Ramos (cell line): ENCODE measurements around the gene RNASE2.
"Not testable (repeated sequence)": the region's sequence is repeated elsewhere in the genome, so short reads cannot be mapped to it uniquely, and the experiment has no call there.

Source experiments
- in situ Hi-C: fragments of 300-500 bp; cut with MboI; formaldehyde crosslinking; loops from one replicate; pipeline ENCODE4 v1.14.3; 2022; ENCODE audit warnings: low sequenced_read_pairs; ENCODE audit not compliant: unreplicated experiment

The RNASE2 gene

DNA sequence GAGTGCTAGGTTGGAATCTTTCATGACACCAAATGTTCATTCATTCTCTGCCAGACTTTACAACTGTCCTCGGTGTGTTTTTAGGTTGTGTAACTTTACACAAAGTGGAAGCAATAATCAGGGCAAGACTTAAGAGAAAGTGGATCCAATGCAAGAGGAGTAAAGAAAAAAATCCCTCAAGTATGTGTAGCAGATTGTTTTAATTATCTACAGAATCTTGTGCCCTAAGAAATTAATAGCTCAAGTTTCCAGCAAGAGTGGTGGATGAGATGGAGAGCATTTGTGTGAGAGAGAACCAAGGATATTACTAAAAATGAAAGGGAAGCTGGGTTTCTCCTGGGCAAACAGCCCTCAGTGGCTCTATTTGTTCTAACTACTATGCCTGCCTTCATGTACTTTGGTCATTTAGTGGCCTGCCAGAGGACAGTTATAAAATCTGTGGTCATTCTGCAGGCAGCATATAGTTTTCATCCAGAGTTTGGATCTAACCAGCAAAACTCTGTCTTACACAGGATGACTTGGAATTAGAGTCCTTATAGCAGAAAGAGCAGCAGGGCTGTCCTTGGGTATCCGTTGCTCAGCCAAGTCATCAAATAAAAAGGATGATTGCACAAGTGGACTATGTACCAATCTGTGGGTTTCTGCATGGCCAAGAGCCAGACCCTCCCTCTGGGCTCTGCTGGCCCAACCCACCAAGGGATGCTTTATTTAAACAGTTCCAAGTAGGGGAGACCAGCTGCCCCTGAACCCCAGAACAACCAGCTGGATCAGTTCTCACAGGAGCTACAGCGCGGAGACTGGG lies at the start of gene RNASE2:
TSS of gene RNASE2 (plus strand) at position 752 of the 802 bp plus-strand sequence. CDS start 285 bp downstream, outside the sequence.
- in situ Hi-C loops, result not testable (repeated sequence)

DNA sequence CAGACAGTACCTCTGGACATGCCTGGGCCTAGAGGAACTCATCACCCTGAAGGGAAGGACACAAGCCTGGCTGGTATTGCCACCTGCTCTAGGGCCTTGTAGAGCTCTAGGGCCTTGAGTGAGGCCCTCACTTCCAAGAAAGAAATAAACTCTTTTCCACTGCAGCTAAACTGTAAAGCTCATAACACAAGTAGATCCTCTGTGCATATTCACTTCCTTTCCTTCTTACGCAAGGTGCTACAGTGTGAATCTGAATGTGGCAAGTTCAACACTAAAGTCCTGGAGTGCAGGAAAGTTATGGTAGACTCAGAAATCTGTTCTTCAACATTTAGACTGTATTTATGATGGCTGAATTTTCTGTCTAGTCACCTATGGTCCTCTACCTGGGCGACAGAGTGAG lies 49.6 kb upstream of the RNASE2 start:
- in situ Hi-C loops, result no loop called here

DNA sequence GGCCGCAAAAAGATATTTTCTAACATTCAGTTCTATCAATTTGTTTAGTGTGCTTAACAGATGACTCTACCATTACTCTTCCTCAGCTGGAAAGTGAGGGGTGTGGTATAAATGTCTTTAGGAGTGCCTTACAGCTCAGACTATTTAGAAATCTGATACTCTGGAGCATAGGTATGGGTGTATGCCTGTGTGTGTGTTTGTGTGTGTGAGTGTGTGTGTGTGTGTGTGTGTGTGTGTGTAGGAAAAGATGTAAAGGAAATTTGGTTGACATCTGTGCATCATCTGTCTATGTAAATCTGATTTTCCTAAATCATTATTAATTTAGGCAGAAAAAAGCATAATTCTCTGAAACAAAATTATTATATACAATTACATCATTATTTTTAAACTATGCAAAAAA lies 48.1 kb upstream of the RNASE2 start:
- in situ Hi-C loops, result no loop called here

DNA sequence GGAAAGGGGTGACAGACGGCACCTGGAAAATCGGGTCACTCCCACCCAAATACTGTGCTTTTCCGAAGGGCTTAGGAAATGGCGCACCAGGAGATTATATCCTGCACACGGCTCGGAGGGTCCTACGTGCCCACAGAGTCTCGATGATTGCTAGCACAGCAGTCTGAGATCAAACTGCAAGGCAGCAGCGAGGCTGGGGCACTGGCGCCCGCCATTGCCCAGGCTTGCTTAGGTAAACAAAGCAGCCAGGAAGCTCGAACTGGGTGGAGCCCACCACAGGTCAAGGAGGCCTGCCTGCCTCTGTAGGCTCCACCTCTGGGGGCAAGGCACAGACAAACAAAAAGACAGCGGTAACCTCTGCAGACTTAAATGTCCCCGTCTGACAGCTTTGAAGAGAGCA lies 44.5 kb upstream of the RNASE2 start:
- in situ Hi-C loops, result not testable (repeated sequence)

DNA sequence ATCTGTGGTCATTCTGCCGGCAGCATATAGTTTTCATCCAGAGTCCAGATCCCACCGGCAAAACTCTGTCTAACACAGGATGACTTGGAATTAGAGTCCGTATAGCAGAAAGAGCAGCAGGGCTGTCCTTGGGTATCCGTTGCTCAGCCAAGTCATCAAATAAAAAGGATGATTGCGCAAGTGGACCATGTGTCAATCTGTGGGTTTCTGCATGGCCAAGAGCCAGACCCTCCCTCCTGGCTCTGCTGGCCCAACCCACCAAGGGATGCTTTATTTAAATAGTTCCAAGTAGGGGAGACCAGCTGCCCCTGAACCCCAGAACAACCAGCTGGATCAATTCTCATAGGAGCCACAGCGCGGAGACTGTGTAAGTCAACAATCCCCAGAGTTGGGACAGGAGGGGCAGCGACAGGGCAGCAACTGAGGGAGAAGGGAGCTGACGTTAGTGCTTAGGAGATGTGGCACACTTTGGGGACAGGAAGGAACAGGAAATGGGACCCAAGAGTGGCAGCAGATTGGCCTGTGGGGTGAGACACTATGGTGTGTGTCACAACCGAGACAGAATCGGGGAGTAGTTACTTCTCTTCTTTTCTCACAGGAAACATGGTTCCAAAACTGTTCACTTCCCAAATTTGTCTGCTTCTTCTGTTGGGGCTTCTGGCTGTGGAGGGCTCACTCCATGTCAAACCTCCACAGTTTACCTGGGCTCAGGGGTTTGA lies 36.1 kb upstream of the RNASE2 start:
- in situ Hi-C loops, result not testable (repeated sequence)

DNA sequence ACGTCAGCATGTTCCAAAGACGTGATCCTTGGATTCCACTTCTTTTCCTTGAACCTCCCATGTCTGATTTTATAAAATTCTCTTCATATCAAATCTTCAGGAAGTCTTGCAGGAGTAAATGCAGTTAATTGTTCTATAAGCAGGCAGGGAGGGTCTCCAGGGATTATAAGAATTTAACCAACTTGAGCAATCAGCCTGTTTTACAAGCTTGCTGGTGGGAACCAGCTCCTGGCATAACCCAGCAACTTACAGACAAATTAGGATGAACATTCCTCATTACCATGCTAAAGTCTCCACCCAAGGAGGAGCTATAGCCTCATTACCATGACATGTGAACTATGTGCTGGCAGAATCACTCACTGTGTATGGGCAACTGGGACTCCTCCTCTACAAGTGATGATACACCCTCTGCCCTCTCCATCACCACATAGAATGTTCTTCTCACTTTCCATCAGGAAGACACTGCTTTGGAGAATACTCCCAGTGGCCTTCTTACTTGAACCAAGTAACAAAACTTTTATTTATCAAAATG lies 31.5 kb upstream of the RNASE2 start:
- in situ Hi-C loops, result not testable (repeated sequence)

DNA sequence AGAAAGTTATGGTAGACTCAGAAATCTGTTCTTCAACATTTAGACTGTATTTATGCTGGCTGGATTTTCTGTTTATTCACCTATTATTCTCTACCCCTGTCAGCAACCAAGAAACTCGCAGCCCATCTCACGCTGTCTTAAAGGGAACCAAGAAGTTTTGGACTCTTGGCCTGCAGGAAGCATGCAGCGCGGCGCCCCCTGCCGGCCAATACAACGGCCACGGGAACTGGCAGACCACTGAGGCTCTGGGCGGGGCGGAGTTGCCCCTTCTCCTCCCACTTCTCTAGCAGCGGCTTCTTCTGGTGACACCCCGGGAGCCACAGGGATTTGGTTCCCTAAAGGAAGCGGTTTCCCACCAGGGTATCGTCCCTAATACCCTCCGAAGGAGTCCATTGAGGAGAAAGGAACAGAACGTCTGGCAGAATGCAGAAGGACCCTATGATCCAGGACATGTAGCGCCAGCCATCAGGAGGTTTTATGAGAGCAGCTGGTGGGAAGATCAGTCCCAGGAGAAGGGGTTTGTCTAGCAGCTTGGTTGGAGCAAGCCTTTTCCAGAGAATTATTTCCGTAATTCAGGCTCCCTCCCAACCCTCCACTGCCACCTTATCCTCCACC lies 21.0 kb upstream of the RNASE2 start:
- in situ Hi-C loops, result no loop called here

DNA sequence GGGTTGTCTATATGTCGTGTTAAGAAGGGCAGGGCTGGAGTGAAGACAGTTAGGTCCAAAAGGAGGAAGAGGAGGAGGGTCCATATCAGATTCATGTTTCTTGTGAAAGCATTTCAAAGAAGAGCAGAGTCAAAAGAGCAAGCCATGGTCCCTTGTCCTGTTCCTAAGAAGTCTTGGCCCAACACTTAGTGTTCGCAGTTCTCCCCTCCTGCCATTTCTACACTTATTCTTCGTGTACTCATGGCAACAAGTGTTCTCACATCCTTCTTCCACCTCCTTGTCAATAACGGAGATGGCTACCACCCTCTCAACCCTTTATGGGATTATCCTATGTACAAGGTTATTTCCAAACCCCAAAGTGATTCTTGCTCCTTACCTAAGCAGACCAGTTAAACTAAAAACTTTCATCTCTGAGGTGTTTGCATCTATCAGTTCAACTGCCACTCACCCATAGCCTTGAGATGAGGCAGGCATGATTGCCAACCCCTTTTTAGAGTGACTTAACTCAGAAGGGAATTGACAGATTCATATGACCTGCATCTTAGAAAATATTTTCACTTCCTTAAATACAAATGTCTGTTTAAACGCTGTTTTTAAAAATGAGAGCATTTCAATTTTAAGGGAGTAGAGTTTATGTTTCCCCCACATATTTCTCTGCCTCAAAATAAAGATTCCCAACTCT lies 19.8 kb upstream of the RNASE2 start:
- in situ Hi-C loops, result no loop called here

DNA sequence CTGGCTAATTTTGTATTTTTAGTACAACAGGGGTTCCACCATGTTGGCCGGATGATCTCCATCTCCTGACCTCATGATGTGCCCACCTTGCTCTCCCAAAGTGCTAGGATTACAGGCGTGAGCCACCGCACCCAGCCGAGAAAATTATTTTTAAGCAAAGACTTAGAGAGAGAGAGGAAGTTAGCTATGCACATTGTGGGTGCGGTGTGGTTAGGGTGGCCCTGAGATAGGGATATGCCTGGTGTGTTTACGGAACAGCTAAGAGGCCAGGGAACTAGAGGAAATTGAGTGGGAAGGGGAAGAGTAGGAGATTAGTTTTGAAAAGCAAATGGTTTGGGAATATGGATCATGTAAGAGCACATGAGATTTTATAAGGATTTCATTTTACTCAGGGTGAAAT lies 10.1 kb upstream of the RNASE2 start:
- in situ Hi-C loops, result not testable (repeated sequence)

DNA sequence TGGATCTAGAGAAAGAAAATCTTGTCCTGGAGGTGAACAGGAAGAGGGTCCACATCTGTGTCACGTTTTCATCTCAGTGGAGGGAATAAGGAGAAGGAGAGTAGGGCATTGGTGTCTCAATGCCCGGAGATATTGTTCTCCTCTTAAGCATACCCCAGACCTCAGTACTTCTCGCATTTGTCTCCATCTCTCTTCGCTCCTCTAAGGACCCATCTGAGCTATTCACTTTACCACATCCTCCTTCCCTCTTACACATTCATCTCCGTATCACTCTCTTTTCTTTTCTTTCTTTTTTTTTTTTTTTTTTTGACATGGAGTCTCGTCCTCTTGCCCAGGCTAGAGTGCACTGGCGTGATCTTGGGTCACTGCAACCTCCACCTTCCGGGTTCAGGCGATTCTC lies 8.6 kb upstream of the RNASE2 start:
- in situ Hi-C loops, result not testable (repeated sequence)

DNA sequence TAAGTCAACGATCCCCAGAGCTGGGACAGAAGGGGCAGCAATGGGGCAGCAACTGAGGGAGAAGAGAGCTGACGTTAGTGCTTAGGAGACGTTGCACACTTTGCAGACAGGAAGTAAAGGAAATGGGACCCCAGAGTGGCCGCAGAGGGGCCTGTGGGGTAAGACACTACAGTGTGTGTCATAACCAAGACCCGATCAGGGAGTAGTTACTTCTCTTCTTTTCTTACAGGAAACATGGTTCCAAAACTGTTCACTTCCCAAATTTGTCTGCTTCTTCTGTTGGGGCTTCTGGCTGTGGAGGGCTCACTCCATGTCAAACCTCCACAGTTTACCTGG lies 219 bp downstream of the RNASE2 start:
- in situ Hi-C loops, result not testable (repeated sequence)

DNA sequence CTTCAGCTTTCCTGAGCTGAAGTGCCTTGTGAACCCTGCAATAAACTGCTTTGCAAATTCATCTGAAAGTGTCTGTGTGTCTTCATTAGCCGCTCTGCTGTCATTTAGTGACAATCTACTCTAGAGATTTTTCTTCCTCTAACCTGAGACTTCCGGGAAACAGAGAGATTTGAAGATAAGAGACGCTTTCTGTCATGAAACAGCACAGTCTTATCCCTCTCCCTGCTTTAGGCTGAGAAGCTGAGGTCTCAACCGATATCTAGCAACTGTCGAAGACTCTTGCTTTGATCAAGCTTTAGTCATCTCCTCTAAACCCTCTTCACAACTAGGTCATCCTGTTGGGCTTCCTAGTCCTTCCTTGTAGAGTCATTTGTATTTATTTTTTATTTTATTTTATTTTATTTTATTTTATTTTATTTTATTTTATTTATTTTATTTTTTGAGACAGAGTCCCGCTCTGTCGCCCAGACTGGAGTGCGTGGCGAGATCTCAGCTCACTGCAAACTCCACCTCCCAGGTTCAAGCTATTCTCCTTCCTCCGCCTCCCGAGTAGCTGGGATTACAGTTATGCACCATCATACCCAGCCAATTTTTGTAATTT lies 1.2 kb downstream of the RNASE2 start:
- in situ Hi-C loops, result no loop called here

DNA sequence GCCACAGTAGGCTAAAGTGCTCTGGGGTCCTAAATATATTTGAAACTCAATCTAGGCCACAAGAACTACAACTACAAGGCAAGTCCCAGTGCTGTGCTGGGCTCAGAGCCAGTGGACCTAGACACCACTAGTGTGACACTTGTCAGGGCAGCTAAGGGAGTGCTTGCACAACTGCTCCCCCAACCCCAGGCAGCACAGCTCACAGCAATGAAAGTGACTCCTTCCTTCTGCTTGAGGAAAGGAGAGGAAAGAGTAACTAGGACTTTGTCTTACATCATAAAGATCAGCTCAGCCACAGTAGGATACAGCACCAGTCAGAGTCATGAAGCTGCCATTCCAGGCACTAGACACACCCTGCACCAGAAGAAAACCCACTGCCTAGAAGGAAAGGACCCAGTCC lies 3.7 kb downstream of the RNASE2 start:
- in situ Hi-C loops, result not testable (repeated sequence)

DNA sequence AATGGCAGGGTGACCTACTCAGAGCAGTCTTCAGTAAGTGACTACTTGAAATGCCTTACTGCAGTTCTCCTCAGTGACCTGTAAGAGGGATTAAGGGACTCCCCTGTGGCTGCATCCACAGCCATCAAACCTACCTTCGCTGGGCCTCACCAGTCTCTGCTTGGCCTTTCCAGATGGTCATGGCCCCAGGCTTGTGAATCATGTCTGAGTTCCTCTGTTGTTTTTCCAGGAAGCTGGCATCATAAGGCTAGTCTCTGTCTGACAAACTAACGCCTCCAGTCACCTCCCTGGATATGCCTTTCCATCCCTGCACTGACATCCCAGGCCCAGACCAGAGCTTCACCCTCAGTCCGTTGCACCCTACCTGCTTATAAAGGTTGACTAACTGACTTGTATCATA lies 14.0 kb downstream of the RNASE2 start:
- in situ Hi-C loops, result loop anchor here (5.0 kb wide), 1 partner anchor 112 kb away; no protein-coding TSS in a partner anchor

DNA sequence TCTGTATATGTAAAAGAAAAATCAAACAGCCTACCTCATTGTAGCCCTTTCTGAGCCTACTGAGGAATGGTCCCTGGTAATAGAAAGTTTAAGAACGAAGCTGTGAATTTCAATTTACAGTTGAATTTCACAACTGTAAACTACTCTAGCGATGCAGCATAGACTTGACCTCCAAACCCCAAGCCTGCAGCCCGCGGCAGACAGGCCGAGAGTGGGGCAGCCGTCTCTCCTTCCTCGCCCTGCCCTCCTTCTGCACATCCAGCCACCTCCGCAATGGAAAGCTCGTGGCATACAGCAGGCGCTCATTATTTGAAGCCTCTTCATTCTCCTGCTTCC lies 15.3 kb downstream of the RNASE2 start:
- in situ Hi-C loops, result no loop called here

DNA sequence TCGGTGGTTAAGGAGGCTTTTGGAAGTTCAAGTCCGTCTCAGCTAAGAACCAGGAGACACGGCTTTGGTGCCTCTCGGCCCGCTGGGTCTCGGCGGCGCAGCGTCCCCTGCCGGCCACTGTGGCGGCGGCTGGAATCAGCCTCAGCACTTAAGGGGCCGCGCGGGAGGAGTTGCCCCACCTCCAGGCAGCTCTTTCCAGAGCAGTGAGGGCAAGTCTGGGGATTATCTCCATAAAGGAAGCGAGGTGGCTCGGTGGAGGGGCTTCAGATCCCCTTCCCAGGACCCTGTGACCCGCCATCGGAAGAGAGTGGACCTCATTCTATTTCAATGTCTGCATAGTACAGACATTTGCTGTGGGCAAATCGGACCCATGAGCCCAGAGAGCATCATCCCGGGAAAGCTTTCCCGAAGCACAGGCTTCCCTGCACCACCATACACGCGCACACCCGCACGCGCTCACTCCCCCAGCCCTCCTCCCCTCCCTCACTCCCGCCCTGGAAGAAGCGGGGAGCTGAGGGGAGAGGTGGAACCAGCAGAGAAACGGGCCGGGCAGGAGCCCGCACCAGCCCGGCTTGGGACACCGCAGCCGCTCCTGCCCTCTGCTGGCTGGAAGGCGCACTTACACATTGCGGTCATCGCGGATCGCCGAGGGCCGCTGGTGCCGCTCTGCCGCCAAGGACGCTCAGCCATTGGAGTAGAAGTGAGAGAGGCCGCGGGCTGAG lies 15.9 kb downstream of the RNASE2 start:
- in situ Hi-C loops, result no loop called here

DNA sequence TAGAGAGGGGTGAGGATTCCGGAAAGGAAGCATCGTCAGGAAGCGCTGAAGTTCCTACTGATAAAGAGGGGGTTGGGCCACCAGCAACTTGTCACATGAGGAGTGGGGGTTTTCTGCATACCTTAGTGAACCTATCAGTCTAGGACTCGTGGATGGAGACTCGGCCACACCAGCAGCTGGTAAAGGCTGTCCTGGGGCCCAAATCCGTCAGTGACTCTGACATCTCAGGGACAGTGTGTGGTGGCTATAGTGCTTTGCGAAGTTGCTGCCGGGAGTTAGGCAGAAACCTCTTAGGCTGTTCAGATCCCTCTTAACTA lies 16.4 kb downstream of the RNASE2 start:
- in situ Hi-C loops, result no loop called here

DNA sequence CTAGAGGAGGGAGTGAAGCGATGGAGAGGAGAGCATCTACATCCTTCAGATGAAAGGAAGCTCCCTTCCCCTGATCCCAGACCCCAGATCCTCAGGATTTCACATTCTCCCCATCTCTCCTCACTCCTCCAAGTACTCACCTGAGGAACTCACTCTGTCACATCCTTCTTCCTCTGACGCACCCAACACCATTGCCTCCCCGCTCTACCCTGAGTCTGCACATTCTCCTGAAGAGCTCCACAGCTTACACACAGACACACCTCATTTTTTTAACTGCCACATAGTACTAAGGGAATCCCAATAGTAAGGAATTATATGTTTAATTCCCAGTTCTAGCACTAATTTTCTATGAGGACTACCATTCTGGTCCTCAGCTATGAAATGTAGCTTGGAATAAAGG lies 18.2 kb downstream of the RNASE2 start:
- in situ Hi-C loops, result no loop called here

DNA sequence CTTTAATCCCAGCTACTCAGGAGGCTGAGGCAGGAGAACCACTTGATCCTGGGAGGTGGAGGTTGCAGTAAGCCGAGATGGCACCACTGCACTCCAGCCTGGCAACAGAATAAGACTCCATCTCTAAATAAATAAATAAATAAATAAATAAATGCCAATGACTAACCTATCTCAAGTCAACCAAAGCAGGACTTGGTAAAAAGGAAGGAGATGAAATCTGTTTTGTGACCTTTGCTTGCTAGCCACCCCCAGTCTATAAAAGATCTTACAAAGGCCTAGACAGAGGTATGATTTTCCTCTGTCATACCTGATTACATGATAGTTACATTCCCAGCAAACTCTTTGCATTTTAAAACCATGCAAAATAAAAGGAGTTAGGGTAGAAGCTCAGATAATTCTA lies 21.0 kb downstream of the RNASE2 start:
- in situ Hi-C loops, result no loop called here

DNA sequence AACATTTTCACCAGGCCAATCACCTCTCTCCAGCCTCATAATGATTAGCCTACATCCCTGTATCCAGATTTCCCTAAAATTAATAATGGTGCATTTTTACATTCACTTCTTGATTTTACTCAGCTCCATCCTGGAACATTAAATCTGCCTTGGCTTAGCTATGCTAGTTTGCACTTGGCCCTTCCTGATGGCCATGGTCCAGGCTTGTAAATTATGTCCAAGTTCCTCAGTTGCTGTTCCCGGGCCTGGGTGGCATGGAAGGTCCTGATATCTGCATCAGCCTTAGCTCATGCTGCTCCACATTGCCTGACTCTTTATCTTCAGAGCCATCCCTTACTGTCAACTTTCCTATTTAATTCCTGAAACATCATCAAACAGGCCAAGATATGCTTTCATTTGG lies 23.4 kb downstream of the RNASE2 start:
- in situ Hi-C loops, result no loop called here
